DND-41 (cell line): ENCODE data around the gene KIAA1549.

Source experiments
- ATAC-seq: fragments of 200-7000 bp; cut with Tn5 transposase; 3 replicates; pipeline ENCODE4 v1.9.1; 2021; ENCODE audit warnings: low read depth; ENCODE audit not compliant: insufficient read depth
- DNase-seq: peaks from one replicate; pipeline ENCODE4 v3.0.0-alpha.2; 2020
- H2AFZ ChIP-seq: 2 replicates; pipeline ENCODE4 v1.6.0; 2012; ENCODE audit warnings: low read depth, low read length
- H3K27ac ChIP-seq: 2 replicates; pipeline ENCODE4 v1.5.1; 2012; ENCODE audit warnings: low read length, inconsistent platforms
- H3K27me3 ChIP-seq: fragments of 200-600 bp; sonication (generic); 2 replicates; pipeline ENCODE4 v1.6.0; 2012; ENCODE audit warnings: low read length, mild to moderate bottlenecking, inconsistent platforms; ENCODE audit not compliant: insufficient read depth, poor library complexity
- H3K36me3 ChIP-seq: 2 replicates; pipeline ENCODE4 v1.5.1; 2012; ENCODE audit warnings: low read length, inconsistent platforms; ENCODE audit not compliant: insufficient read depth
- H3K4me1 ChIP-seq: 2 replicates; pipeline ENCODE4 v1.5.1; 2012; ENCODE audit warnings: mild to moderate bottlenecking, low read length; ENCODE audit not compliant: insufficient read depth
- H3K4me2 ChIP-seq: 2 replicates; pipeline ENCODE4 v1.6.0; 2012; ENCODE audit warnings: mild to moderate bottlenecking, moderate library complexity, low read length, inconsistent platforms; ENCODE audit not compliant: insufficient read depth
- H3K4me3 ChIP-seq, 2 experiments: fragments of 200-600 bp in 1 of 2; shearing (Covaris generic) in 1 of 2; 2 replicates each; pipeline ENCODE4 v1.5.1; 2012 to 2016; ENCODE audit warnings: inconsistent platforms in 2 of 2, low read length in 2 of 2, mild to moderate bottlenecking in 2 of 2, low read depth in 1 of 2, moderate library complexity in 1 of 2
- H3K79me2 ChIP-seq: 2 replicates; pipeline ENCODE4 v1.6.0; 2012; ENCODE audit warnings: low read length, inconsistent platforms; ENCODE audit not compliant: insufficient read depth
- H3K9ac ChIP-seq: 2 replicates; pipeline ENCODE4 v1.6.0; 2012; ENCODE audit warnings: low read depth, mild to moderate bottlenecking, inconsistent platforms, low read length, moderate library complexity
- H3K9me3 ChIP-seq: 2 replicates; pipeline ENCODE4 v1.5.1; 2012; ENCODE audit warnings: low read length, moderate library complexity, mild to moderate bottlenecking, inconsistent platforms; ENCODE audit not compliant: insufficient read depth, severe bottlenecking
- H4K20me1 ChIP-seq: 2 replicates; pipeline ENCODE4 v1.6.0; 2012; ENCODE audit warnings: low read length; ENCODE audit not compliant: insufficient read depth
- CTCF ChIP-seq: IDR thresholded peaks from 2 replicates; pipeline ENCODE4 v1.5.1; 2012; ENCODE audit warnings: borderline replicate concordance, low read length, moderate library complexity, mild to moderate bottlenecking; ENCODE audit not compliant: poor library complexity, severe bottlenecking; ENCODE audit errors: extremely low read depth
- EZH2 ChIP-seq: IDR thresholded peaks from 3 replicates; pipeline ENCODE4 v1.6.1; 2012; ENCODE audit warnings: borderline replicate concordance, low read depth, mild to moderate bottlenecking, moderate library complexity, low read length, inconsistent platforms; ENCODE audit not compliant: severe bottlenecking

Gene KIAA1549

GRCh38 chr7:138837627-138838026, 143.6 kb downstream of the KIAA1549 start:
- Histone ChIP-seq H3K27ac (no peak overlapping the region), H3K9me3 (no peaks in the 10 kb centered on the region), H3K79me2 (no peaks in the 10 kb centered on the region), H3K9ac (no peak overlapping the region), H3K4me1 (no peaks in the 10 kb centered on the region), H3K4me2 (no peak overlapping the region), H4K20me1 (no peaks in the 10 kb centered on the region), H3K36me3 (no peaks in the 10 kb centered on the region; the same call in 1 of the 2 replicates), H3K27me3 (no peaks in the 10 kb centered on the region), H3K4me3 (no peak overlapping the region), H2AFZ (no peak overlapping the region)
- ATAC-seq = no peak
- TF ChIP-seq CTCF (no peak), EZH2 (no peak)
- DNase-seq = no peak

GRCh38 chr7:138835087-138835486, 146.1 kb downstream of the KIAA1549 start:
- H3K9me3 ChIP-seq = no peaks in the 10 kb centered on the region
- H3K79me2 ChIP-seq = no peaks in the 10 kb centered on the region
- no peak for TF ChIP-seq EZH2
- no peak for TF ChIP-seq CTCF
- H3K27ac ChIP-seq = no peak overlapping the region
- no peak for DNase-seq
- no peak overlapping the region for H2AFZ ChIP-seq
- H3K4me1 ChIP-seq = no peaks in the 10 kb centered on the region
- no peaks in the 10 kb centered on the region for H4K20me1 ChIP-seq
- no peak for ATAC-seq
- no peak overlapping the region for H3K4me3 ChIP-seq
- no peak overlapping the region for H3K4me2 ChIP-seq
- no peak overlapping the region for H3K9ac ChIP-seq
- H3K36me3 ChIP-seq = no peaks in the 10 kb centered on the region; the same call in 1 of the 2 replicates
- H3K27me3 ChIP-seq = no peaks in the 10 kb centered on the region

GRCh38 chr7:138834583-138834982, 146.6 kb downstream of the KIAA1549 start:
- ATAC-seq = no peak
- Histone ChIP-seq H3K79me2 (no peaks in the 10 kb centered on the region), H2AFZ (no peak overlapping the region), H3K27me3 (no peaks in the 10 kb centered on the region), H3K9ac (no peak overlapping the region), H3K4me3 (no peak overlapping the region), H3K36me3 (no peaks in the 10 kb centered on the region), H3K4me1 (no peaks in the 10 kb centered on the region), H3K4me2 (no peak overlapping the region), H3K9me3 (no peaks in the 10 kb centered on the region), H3K27ac (no peak overlapping the region), H4K20me1 (no peaks in the 10 kb centered on the region)
- no peak for DNase-seq
- TF ChIP-seq EZH2 (no peak), CTCF (no peak)

GRCh38 chr7:138833596-138833995, 147.6 kb downstream of the KIAA1549 start:
- Histone ChIP-seq H3K4me1 (no peaks in the 10 kb centered on the region), H3K9me3 (no peaks in the 10 kb centered on the region), H3K9ac (no peak overlapping the region), H3K36me3 (no peaks in the 10 kb centered on the region), H2AFZ (no peak overlapping the region), H3K79me2 (no peaks in the 10 kb centered on the region), H3K4me2 (no peak overlapping the region), H3K27me3 (no peaks in the 10 kb centered on the region), H3K4me3 (no peak overlapping the region), H4K20me1 (no peaks in the 10 kb centered on the region), H3K27ac (no peak overlapping the region)
- no peak for DNase-seq
- TF ChIP-seq EZH2 = no peak
- ATAC-seq = no peak; the same call in 2 of the 3 replicates
